Trophoblast cell (in vitro differentiated cells and primary cell): ENCODE data around the gene COX18.

Experiments
- DNase-seq, 2 donors: peaks; one replicate each; pipeline ENCODE4 v3.0.0-alpha.2; 2016
- H2AFZ ChIP-seq: 2 replicates; pipeline ENCODE4 v1.6.1; 2013; ENCODE audit warnings: low read length, moderate library complexity, mild to moderate bottlenecking; ENCODE audit not compliant: insufficient read depth, poor library complexity
- H2AK5ac ChIP-seq: 2 replicates; pipeline ENCODE4 v1.6.1; 2013; ENCODE audit warnings: mild to moderate bottlenecking, low read length
- H2BK120ac ChIP-seq: 2 replicates; pipeline ENCODE4 v1.6.1; 2013; ENCODE audit warnings: low read length, mild to moderate bottlenecking, moderate library complexity; ENCODE audit not compliant: insufficient read depth, poor library complexity
- H2BK12ac ChIP-seq: 2 replicates; pipeline ENCODE4 v1.6.1; 2013; ENCODE audit warnings: mild to moderate bottlenecking, low read length, moderate library complexity
- H2BK5ac ChIP-seq: 2 replicates; pipeline ENCODE4 v1.6.1; 2013; ENCODE audit warnings: low read length, low read depth, moderate library complexity, mild to moderate bottlenecking; ENCODE audit not compliant: poor library complexity
- H3K14ac ChIP-seq: 2 replicates; pipeline ENCODE4 v1.6.1; 2013; ENCODE audit warnings: mild to moderate bottlenecking, low read length
- H3K18ac ChIP-seq: 2 replicates; pipeline ENCODE4 v1.6.1; 2013; ENCODE audit warnings: mild to moderate bottlenecking, low read length
- H3K23ac ChIP-seq: 2 replicates; pipeline ENCODE4 v1.6.1; 2013; ENCODE audit warnings: low read length
- H3K27ac ChIP-seq: 2 replicates; pipeline ENCODE4 v1.5.1; 2013; ENCODE audit warnings: low read depth, mild to moderate bottlenecking, inconsistent platforms, low read length, moderate library complexity
- H3K27me3 ChIP-seq: 2 replicates; pipeline ENCODE4 v1.6.1; 2013; ENCODE audit warnings: inconsistent platforms, mild to moderate bottlenecking, low read length, moderate library complexity; ENCODE audit not compliant: insufficient read depth
- H3K36me3 ChIP-seq, 2 experiments: 1 replicate in 1 of 2; 2 replicates in 1 of 2; pipeline ENCODE4 v1.6.1; 2013; ENCODE audit warnings: low read length in 2 of 2, mild to moderate bottlenecking in 2 of 2, moderate library complexity in 1 of 2; ENCODE audit not compliant: insufficient read depth in 2 of 2, control insufficient read depth in 1 of 2
- H3K4ac ChIP-seq: 2 replicates; pipeline ENCODE4 v1.6.1; 2013; ENCODE audit warnings: low read depth, mild to moderate bottlenecking, low read length, moderate library complexity
- H3K4me1 ChIP-seq, 2 experiments: 1 replicate in 1 of 2; 2 replicates in 1 of 2; pipeline ENCODE4 v1.6.1; 2013; ENCODE audit warnings: low read length in 2 of 2, mild to moderate bottlenecking in 2 of 2, moderate library complexity in 1 of 2; ENCODE audit not compliant: insufficient read depth in 2 of 2, control insufficient read depth in 1 of 2
- H3K4me2 ChIP-seq: 2 replicates; pipeline ENCODE4 v1.6.1; 2013; ENCODE audit warnings: inconsistent platforms, mild to moderate bottlenecking, low read length, moderate library complexity
- H3K4me3 ChIP-seq: 2 replicates; pipeline ENCODE4 v1.5.1; 2013; ENCODE audit warnings: mild to moderate bottlenecking, low read depth, low read length, inconsistent platforms
- H3K79me1 ChIP-seq: one replicate; pipeline ENCODE4 v1.6.1; 2013; ENCODE audit warnings: low read length
- H3K79me2 ChIP-seq: 2 replicates; pipeline ENCODE4 v1.6.1; 2013; ENCODE audit warnings: low read length, mild to moderate bottlenecking; ENCODE audit not compliant: control insufficient read depth, insufficient read depth, poor library complexity
- H3K9ac ChIP-seq: 2 replicates; pipeline ENCODE4 v1.6.1; 2013; ENCODE audit warnings: mild to moderate bottlenecking, low read length
- H3K9me3 ChIP-seq: 2 replicates; pipeline ENCODE4 v1.6.1; 2013; ENCODE audit warnings: low read depth, mild to moderate bottlenecking, control low read depth, inconsistent platforms, low read length; ENCODE audit not compliant: insufficient read depth
- H4K12ac ChIP-seq: 2 replicates; pipeline ENCODE4 v1.6.1; 2013; ENCODE audit warnings: low read depth, mild to moderate bottlenecking, low read length, moderate library complexity
- H4K8ac ChIP-seq: 2 replicates; pipeline ENCODE4 v1.6.1; 2013; ENCODE audit warnings: low read depth, mild to moderate bottlenecking, low read length, moderate library complexity
- H4K91ac ChIP-seq: one replicate; pipeline ENCODE4 v1.6.1; 2013; ENCODE audit warnings: low read depth, mild to moderate bottlenecking, low read length, moderate library complexity
- WGBS: extraction: QIAGEN DNeasy Blood & Tissue Kit; methylation state at CpG from one replicate; pipeline ENCODE4 v1.1.7; 2013; ENCODE audit warnings: missing lambda C conversion rate; ENCODE audit not compliant: insufficient read length, insufficient coverage; ENCODE audit errors: extremely low coverage; 5-methylcytosine and 5-hydroxymethylcytosine counted together

The COX18 gene

DNA sequence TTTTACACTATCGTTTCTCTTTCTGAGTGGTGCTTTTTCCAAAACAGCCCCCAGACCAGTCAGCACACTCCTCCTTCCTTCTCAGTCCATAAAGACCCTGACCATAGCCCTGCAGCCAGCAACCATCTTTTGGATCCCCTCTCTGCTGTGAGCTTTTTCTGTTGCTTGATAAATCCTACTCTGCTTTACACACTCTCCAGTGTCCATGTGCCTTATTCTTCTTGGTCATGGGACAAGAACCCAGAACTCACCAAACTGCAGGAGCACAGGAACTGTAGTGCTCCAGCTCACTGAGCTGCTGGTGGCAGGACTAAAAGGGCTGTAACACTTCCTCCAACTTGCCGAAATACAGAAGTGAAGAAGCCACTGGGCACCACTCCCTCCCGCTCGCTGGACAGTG is 32.5 kb downstream of the COX18 start:
- no peaks in the 10 kb centered on the region for H3K36me3 ChIP-seq
- no peak overlapping the region for H4K12ac ChIP-seq
- H3K27ac ChIP-seq = no peak overlapping the region
- no peak overlapping the region for H2BK120ac ChIP-seq
- H3K9me3 ChIP-seq = peaks cover 9% of the 10 kb centered on the region
- DNase-seq = no peak
- no CpG with 5 or more reads among the region's 4 CpGs for WGBS
- no peak overlapping the region for H4K91ac ChIP-seq
- no peaks in the 10 kb centered on the region for H3K79me2 ChIP-seq
- no peak overlapping the region for H2AFZ ChIP-seq
- no peak overlapping the region for H2AK5ac ChIP-seq
- H3K9ac ChIP-seq = no peak overlapping the region
- H3K18ac ChIP-seq = no peak overlapping the region
- H3K4me1 ChIP-seq = no peaks in the 10 kb centered on the region
- no peak overlapping the region for H3K4me3 ChIP-seq
- H2BK5ac ChIP-seq = no peak overlapping the region
- no peak overlapping the region for H3K14ac ChIP-seq
- H3K4me2 ChIP-seq = no peak overlapping the region
- H2BK12ac ChIP-seq = no peak overlapping the region
- no peak overlapping the region for H3K23ac ChIP-seq
- no peak overlapping the region for H4K8ac ChIP-seq
- H3K27me3 ChIP-seq = no peaks in the 10 kb centered on the region
- no peak overlapping the region for H3K4ac ChIP-seq
- H3K79me1 ChIP-seq = no peaks in the 10 kb centered on the region

- Histone ChIP-seq H3K9ac (no peak overlapping the region), H3K18ac (no peak overlapping the region), H3K79me2 (no peaks in the 10 kb centered on the region), H3K27me3 (no peaks in the 10 kb centered on the region), H3K4me2 (no peak overlapping the region), H3K14ac (no peak overlapping the region), H4K8ac (no peak overlapping the region), H3K9me3 (peaks cover 9% of the 10 kb centered on the region), H2BK12ac (no peak overlapping the region), H4K91ac (no peak overlapping the region), H3K23ac (no peak overlapping the region), H2AFZ (no peak overlapping the region), H4K12ac (no peak overlapping the region), H3K27ac (no peak overlapping the region), H3K79me1 (no peaks in the 10 kb centered on the region), H2BK120ac (no peak overlapping the region), H3K4me3 (no peak overlapping the region), H3K36me3 (no peaks in the 10 kb centered on the region), H2AK5ac (no peak overlapping the region), H3K4me1 (no peaks in the 10 kb centered on the region), H2BK5ac (no peak overlapping the region), H3K4ac (no peak overlapping the region)
- DNase-seq = no peak
- no CpG with 5 or more reads among the region's 1 CpG for WGBS
Observed at GRCh38 chr4:73036123-73036522, 33.4 kb downstream of the COX18 start.

GRCh38 chr4:73034896-73035295 is 34.6 kb downstream of the COX18 start:
- H3K9ac ChIP-seq = no peak overlapping the region
- no peaks in the 10 kb centered on the region for H3K36me3 ChIP-seq
- H2AFZ ChIP-seq = no peak overlapping the region
- no peak overlapping the region for H4K91ac ChIP-seq
- H3K9me3 ChIP-seq = peaks cover 9% of the 10 kb centered on the region
- no peak overlapping the region for H3K4ac ChIP-seq
- no peak overlapping the region for H3K4me2 ChIP-seq
- no peak overlapping the region for H2BK120ac ChIP-seq
- no peaks in the 10 kb centered on the region for H3K4me1 ChIP-seq
- no peaks in the 10 kb centered on the region for H3K79me2 ChIP-seq
- no peak overlapping the region for H3K18ac ChIP-seq
- no peak overlapping the region for H3K14ac ChIP-seq
- H3K23ac ChIP-seq = no peak overlapping the region
- WGBS = no CpG with 5 or more reads among the region's 2 CpGs
- no peak overlapping the region for H4K12ac ChIP-seq
- H4K8ac ChIP-seq = no peak overlapping the region
- H3K4me3 ChIP-seq = no peak overlapping the region
- no peak overlapping the region for H2AK5ac ChIP-seq
- DNase-seq = peak in 1 of 2 donors; percentile 37
- no peak overlapping the region for H2BK12ac ChIP-seq
- no peak overlapping the region for H2BK5ac ChIP-seq
- no peaks in the 10 kb centered on the region for H3K27me3 ChIP-seq
- H3K79me1 ChIP-seq = no peaks in the 10 kb centered on the region
- H3K27ac ChIP-seq = no peak overlapping the region

GRCh38 chr4:73028621-73029020 is 40.9 kb downstream of the COX18 start:
- H3K27ac ChIP-seq = no peak overlapping the region
- H4K8ac ChIP-seq = no peak overlapping the region
- H3K14ac ChIP-seq = no peak overlapping the region
- no peaks in the 10 kb centered on the region for H3K79me1 ChIP-seq
- H3K27me3 ChIP-seq = no peaks in the 10 kb centered on the region
- H3K9me3 ChIP-seq = no peaks in the 10 kb centered on the region
- WGBS = no CpG with 5 or more reads among the region's 5 CpGs
- H3K4me1 ChIP-seq = no peaks in the 10 kb centered on the region
- H3K4ac ChIP-seq = no peak overlapping the region
- no peaks in the 10 kb centered on the region for H3K36me3 ChIP-seq
- H4K12ac ChIP-seq = no peak overlapping the region
- no peak for DNase-seq
- no peak overlapping the region for H3K23ac ChIP-seq
- H4K91ac ChIP-seq = no peak overlapping the region
- H3K18ac ChIP-seq = no peak overlapping the region
- no peak overlapping the region for H3K9ac ChIP-seq
- no peak overlapping the region for H2BK5ac ChIP-seq
- H2AFZ ChIP-seq = no peak overlapping the region
- no peak overlapping the region for H2BK12ac ChIP-seq
- no peak overlapping the region for H2BK120ac ChIP-seq
- H3K79me2 ChIP-seq = no peaks in the 10 kb centered on the region
- H3K4me2 ChIP-seq = no peak overlapping the region
- H3K4me3 ChIP-seq = no peak overlapping the region
- H2AK5ac ChIP-seq = no peak overlapping the region
